CD4-positive, alpha-beta T cell treated with Interleukin-17A for 4 hours (primary cell): ENCODE measurements around the gene TXNRD1.
"Not testable (repeated sequence)": the region's sequence is repeated elsewhere in the genome, so short reads cannot be mapped to it uniquely, and the experiment has no call there.

Source experiments
- DNase-seq: peaks from one replicate; pipeline ENCODE4 v3.0.0-alpha.2; 2020; ENCODE audit warnings: mixed read lengths

Gene TXNRD1

GRCh38 chr12:104331376-104331775 lies 115.8 kb downstream of the TXNRD1 start:
- no peak for DNase-seq

DNA sequence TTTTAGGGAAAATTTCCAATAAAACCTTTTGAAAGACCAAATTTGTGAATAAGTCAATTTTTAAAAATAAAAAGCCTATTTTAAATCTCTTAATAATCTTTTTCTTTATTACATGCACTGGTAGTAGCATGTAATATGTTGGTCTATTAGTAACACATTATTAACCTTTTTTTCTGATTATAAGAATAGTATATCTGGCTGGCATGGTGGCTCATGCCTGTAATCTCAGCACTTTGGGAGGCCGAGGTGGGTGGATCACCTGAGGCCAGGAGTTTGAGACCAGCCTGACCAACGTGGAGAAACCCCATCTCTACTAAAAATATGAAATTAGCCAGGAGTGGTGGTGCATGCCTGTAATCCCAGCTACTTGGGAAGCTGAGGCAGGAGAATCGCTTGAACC lies 116.7 kb downstream of the TXNRD1 start:
- DNase-seq: not testable (repeated sequence)

DNA sequence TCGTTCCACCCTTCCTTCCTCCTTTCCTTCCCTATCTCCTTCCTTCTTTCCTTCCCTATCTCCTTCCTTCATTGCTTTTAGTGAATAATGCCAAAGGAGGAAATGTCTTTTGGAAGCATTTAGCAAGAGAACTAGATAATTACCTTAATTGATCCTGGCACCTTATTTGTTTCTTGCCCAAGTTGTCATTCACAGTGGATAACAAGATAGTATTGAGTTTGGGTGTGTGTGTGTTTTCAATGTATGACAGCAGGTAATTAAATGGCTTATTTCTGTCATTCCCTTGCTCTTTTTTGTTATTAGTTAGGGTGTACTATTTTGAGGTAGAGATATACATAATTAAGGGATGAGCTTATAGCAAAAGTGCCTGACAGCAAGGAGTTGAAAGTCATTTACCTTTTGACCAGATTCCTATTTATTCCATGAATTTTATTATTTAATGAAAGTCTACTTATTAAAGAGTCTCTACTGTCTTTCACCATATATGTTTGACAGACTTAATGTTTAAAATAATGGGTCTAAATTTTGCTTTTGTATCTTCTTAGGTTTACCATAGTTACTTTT lies 118.2 kb downstream of the TXNRD1 start:
- DNase-seq: no peak

GRCh38 chr12:104334581-104334980 lies 119.0 kb downstream of the TXNRD1 start:
- no peak for DNase-seq

DNA sequence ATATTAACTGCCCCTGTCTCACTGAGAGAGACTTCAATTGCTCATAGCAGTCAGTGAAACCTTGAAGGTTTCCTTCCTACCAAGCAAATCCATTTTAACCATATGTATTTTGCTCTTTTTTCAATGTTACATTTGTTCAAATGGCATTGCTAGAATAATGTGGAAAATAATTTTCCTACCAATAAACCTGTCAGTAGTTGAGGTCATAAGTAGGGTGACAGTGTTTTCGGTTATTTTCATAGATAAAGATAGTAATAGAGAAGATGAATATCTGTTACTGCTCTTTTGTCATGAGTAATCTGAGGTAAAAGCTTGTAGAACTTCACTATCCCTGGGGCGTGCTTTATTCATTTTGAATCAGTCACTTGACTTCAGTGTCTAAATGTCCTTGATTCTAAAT lies 120.5 kb downstream of the TXNRD1 start:
- no peak for DNase-seq

GRCh38 chr12:104337030-104337558 lies 121.5 kb downstream of the TXNRD1 start:
- no peak for DNase-seq

DNA sequence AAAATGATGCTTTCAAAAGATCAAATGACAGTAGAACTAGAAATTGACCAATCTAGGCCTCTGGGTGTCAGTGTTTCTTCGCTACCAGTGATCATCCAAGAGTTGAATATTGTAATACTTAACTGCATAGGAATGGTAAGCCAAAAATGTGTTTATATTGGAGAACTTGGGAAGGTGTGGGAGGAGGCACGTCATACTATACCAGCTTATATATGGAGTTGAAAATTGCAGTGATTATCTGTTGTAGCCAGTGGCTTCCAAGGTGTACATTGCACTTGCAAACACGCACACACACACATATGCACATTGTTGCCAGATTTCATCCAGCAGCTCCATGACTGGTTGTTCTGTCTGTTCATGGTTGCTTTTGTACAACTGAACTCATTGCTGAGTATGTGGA lies 124.1 kb downstream of the TXNRD1 start:
- no peak for DNase-seq

- no peak for DNase-seq
These were observed 124.6 kb downstream of the TXNRD1 start for GRCh38 chr12:104340177-104340576.

- no peak for DNase-seq
These were observed 125.5 kb downstream of the TXNRD1 start for GRCh38 chr12:104340925-104341611.

DNA sequence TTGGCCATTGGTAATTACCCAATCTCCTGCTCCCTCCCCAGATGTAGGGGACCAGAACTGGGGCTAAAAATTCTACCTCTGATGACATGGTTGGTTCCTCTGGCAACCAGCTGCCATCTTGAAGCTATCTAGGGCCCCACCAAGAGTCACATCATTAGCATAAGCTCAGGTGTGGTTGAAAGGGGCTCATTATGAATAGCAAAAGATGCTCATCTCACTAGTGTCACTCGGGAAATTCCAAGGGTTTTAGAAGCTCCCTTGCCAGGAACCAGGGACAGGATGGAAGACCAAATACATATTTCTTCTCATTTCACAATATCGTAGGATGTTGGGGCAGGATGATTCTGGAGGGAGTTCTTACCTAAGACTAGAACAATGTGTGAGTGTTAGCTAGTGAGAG lies 126.6 kb downstream of the TXNRD1 start:
- DNase-seq: no peak

GRCh38 chr12:104342635-104343249 lies 127.2 kb downstream of the TXNRD1 start:
- DNase-seq: no peak

- no peak for DNase-seq
These were observed 129.1 kb downstream of the TXNRD1 start for GRCh38 chr12:104344682-104345081.

DNA sequence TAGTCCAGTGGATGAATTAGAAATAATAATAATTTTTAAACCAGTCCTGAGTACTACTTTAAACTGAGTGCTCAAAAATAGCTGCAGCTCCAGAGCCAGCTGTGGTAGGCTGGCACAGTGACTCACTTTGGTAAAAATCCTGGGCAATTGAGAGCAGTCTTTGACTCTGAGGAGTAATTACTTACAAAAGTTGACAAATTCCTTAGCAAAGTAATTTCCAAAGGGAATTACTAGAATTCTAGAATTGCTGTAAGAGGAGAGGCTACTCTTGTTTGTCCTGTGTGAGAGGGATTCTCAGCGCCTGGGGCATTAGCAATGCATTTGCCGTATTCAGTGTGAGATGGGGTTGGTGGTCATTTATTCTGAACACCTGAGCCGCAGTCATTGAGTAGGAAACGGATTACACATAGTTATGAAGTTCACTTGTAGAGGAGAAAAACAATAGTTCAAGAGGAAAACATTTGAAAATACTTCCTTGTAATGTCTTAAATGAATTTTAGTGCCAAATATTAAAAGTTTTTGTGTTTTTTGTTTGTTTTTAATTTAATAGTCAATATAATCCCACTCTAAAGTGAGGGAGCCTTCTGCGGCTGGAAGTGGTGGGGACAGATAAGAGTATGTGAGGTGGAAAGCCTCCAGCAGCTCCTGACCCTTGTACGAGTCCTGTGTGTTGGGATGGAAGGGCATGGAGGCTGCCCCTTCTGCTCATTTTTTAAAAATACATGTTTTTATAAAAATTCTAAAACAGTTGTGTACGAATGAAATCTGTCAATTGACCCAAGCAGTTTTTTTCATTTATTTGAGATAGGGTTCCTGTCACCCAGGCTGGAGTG lies 129.9 kb downstream of the TXNRD1 start:
- DNase-seq: no peak

- no peak for DNase-seq
These were observed 131.9 kb downstream of the TXNRD1 start for GRCh38 chr12:104347374-104348075.

- DNase-seq: no peak
These were observed 132.9 kb downstream of the TXNRD1 start for GRCh38 chr12:104348283-104348993.

DNA sequence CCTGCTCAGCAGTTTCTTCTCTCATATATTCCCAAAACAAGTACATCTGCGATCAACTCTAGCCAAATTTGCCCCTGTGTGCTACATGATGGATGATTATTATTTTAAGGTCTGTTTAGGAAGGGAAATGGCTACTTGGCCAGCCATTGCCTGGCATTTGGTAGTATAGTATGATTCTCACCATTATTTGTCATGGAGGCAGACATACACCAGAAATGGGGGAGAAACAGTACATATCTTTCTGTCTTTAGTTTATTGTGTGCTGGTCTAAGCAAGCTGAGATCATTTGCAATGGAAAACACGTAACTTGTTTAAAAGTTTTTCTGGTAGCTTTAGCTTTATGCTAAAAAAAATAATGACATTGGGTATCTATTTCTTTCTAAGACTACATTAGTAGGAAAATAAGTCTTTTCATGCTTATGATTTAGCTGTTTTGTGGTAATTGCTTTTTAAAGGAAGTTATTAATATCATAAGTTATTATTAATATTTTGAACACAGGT lies 133.5 kb downstream of the TXNRD1 start:
- no peak for DNase-seq

- DNase-seq: no peak
These were observed 134.9 kb downstream of the TXNRD1 start for GRCh38 chr12:104350211-104351056.

- no peak for DNase-seq
These were observed 135.7 kb downstream of the TXNRD1 start for GRCh38 chr12:104351057-104351983.

DNA sequence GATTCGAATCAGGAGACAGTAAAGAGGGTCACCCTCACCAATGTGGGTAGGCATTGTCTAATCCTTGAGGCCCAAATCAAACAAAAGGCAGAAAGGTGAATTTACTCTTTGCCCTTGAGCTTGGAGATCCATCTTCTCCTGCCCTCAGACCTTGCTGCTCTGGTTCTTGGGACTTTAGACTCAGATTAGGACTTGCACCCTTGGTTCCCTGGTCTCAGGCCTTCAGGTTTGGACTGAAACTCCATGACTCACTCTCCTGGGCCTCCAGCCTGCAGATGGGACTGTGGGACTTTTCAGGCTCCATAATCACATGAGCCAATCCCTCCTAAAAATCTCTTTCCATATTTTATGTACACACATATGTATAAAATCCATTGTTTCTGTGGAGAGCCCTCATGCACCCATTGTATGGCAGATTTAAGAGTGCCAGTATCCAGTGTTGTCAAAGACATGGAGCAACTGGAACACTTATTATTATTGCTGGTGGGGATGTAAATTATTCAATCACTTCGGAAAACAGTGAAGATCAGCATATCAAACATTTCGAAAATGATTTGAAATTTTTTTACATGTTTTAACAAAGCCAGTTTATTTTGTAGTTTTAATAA lies 136.6 kb downstream of the TXNRD1 start:
- DNase-seq: no peak
